Measurements from ENCODE around the gene AGBL4.

The AGBL4 gene

DNA sequence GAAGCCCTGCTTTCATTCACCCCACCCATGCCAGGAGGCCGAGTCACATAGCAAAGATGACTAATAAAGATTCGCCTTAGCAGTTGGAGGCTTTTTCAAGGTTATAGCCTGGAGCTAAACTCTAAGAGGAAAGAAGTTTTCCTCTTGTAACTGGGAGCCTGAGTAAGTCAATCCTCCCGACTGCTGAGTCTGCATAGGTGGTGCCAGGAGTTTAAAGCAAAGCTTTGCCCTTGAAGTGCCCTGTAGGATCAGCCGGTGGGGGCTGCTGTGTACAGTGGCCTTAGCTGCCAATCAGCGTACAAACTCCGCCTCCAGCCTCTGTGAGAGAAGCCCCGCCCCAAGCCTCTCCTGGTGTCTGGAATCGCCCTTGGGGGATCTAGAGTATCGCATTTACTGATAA is 1404.2 kb downstream of the AGBL4 start:
- in situ Hi-C loops (cut with MboI; ENCODE audit: low sequenced_read_pairs): no loop called here

DNA sequence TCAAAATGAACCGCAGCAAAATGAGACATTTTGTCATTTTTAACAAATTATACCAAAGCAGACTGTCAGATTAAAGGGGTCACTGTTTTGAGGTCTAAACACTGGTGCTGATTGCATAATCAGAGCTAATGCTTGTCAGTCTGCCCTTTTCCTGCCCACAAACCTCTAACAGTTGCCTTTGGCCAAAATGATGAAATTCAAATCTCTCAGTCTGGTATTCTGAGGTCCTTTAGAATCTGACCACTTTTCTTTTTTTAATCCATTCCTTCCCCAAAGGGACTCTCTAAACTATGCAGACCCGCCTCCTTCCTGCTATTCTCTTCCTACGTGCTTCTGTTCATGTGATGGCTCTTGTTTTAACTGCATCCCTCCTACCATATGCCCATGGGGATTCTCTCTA is 1406.5 kb downstream of the AGBL4 start:
- in situ Hi-C loops (cut with MboI; ENCODE audit: low sequenced_read_pairs): no loop called here

DNA sequence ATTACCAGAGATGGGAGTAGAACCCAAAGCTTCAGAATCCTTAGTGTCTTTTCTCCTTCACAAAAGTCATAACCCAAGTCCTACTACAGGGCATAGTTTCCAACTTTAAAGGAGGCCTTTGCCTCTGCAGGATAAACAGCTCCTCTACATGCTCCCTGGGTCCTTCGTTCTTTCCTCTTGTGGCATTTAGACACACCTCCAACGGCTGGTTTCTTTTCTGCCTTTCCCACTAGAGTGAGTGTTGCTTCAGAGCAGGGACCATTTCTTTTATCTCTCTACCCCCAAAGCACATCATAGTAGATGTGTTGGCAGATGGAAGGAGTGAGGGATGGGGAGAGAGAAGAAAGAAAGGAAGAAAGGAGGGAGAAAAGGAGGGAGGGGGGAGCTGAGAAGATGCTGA is 1407.0 kb downstream of the AGBL4 start:
- in situ Hi-C loops (cut with MboI; ENCODE audit: low sequenced_read_pairs): no loop called here

DNA sequence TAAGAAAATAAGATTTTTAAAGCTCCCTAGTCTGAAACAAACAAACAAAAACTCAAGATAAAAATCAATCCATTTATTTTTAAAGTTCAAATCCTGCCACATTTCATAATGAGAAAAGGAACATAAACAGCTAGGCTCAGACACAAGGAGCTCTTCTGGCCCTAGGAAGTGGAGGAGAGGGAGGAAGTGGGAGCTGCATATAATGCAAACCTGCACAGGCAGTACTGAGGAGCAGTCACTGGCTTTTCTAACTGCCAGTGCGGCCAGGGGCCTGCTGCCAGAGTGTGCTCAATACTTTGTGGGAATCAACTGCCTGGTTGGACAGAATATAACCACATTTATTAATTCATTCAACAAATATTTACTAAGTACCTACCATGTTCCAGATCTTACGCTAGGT is 1411.9 kb downstream of the AGBL4 start:
- in situ Hi-C loops (cut with MboI; ENCODE audit: low sequenced_read_pairs): no loop called here

DNA sequence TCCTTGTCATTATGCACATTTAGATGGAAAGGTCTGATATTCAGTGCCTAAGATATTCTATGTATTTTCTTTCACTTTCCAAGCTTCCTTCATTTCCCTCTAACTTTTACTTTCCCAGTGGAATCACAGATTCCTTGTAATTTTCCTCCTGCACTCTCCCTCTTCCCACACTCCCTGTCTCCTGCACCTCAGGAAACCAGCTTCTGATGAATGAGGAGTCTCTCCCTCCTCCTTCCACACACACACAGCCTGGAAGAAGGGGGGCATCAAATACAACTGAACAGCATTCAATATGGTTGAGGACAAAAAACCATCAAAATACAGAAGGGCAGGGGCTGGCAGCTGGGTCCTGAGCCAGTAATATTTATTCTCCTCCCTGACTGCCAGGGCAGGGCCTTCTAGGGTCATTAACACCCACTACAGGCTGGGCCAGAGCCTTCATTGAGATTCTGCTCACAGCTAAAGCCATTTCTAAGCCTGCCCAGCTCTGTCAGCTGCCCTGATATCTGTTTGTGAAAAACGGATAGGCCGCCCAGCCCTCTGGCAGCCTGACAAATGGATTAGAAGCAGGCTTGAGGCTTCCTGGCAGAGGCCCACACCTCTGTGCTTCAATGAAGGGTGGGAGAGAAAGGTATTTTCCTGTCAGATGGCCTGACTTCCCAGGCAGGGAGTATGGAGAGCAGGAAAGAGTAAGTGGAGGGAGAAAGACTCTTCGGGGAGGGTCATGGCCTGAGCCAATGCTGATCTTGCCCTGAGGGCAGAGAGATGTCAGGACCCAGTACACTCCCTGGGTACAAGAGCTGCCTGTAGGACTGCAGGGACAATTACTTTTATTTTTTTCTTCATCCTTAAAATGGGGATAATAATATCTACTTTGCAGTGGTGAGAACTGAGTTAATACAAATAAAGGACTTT is 1412.9 kb downstream of the AGBL4 start:
- in situ Hi-C loops (cut with MboI; ENCODE audit: low sequenced_read_pairs): no loop called here

DNA sequence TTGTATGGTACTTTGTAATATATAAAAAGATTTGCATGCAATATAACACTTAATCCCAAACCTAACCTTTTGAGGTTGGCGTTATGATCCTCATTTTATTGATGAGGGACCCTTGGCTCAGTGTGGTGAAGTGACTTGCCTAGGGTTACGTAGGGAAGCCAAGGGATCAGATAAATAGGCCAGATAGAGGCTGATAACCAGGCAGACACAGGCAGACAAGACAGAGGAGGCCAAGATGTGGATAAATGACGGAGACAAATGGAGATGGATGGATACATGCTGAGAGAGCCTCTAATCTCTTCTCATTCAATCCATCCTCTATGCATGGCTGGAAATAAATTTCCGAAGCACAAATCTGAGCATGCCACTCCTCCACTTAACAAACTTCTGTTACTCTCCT is 1414.9 kb downstream of the AGBL4 start:
- in situ Hi-C loops (cut with MboI; ENCODE audit: low sequenced_read_pairs): no loop called here

DNA sequence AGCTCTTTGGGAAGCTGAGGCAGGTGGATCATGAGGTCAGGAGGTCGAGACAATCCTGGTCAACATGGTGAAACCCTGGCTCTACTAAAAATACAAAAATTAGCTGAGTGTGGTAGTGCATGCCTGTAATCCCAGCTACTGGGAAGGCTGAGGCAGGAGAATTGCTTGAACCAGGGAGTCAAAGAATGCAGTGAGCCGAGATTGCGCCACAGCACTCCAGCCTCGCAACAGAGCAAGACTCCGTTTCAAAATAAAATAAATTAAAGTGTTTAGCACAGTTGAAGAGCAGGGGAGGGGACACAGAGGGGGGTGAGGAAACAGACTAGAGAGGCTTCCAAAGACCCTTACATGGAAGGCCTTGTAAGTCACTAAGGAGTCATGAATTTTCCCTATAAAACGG is 1420.5 kb downstream of the AGBL4 start:
- in situ Hi-C loops (cut with MboI; ENCODE audit: low sequenced_read_pairs): no loop called here

DNA sequence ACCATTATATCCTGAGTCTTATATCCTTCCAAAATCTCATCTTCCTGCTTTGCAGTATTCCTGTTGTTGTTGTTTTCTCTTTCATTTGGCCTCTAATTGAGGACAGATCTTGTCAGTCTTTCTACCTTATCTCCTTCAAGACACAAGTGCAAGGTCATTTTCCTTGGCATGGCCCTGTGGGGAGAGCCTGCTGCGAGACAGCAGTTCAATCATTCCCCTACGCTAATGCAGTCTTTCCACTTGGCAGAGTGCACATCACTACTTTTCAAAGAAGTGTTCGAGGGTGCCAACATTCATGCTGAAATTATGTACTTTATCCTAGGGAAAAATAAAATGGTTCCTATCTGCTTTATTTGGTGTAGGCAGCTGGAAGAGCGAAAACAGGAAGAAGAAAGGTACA is 1421.4 kb downstream of the AGBL4 start:
- in situ Hi-C loops (cut with MboI; ENCODE audit: low sequenced_read_pairs): no loop called here

DNA sequence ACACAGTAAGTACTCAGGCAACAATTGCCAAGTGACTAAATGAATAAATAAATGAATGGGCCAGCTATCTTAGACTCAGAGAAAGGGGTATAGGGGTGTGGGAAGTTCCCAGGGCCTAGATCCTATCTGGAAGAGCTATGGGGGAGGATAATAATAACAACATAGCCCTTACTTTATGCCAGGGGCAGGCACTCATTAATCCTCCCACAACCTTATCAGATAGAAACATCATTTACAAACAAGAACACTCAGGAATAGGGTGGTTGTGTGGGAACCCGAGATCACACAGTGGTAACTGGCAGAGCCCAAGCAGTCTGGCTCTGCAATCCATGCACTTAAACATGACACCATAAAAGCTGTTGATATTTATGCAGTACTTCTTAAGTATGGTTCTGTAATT is 1423.6 kb downstream of the AGBL4 start:
- in situ Hi-C loops (cut with MboI; ENCODE audit: low sequenced_read_pairs): no loop called here

DNA sequence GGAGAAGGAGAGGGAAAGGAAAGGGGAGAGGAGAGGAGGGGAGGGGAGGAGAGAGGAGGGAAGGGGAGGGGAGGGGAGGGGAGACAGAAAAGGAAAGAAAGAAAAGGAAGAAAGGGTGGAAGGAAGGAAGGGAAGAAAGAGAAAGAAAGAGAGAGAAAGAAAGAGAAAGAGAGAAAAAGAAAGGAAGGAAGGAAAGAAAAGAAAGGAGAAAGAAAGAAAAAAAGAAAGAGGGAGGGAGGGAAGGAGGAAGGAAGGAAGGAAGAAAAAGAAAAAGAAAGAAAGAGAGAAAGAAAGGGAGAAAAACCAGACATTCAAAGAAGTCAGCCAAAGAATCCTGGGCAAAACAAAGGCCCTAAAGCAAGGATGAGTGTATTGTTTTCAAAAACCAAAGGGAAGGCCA is 1426.1 kb downstream of the AGBL4 start:
- in situ Hi-C loops (cut with MboI; ENCODE audit: low sequenced_read_pairs): no loop called here

DNA sequence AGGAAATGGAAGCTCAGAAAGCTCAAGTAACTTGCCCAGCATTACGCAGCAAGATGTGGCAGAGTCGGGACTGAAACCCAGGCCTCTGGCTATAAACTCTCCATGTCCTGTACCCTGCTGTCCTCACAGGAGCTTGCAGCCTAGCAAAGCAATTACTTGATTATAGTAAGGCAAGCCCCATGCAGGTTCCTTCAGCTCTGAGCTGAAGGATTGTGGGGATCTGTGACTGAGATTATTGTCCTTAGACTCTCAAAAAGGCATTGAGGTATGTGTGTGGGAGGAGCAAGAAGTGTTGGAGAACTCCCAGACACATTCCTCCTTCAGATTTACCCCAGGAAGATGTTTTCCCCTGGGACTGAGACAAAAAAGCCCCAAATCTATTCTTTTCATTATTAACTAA is 1427.7 kb downstream of the AGBL4 start:
- in situ Hi-C loops (cut with MboI; ENCODE audit: low sequenced_read_pairs): no loop called here

DNA sequence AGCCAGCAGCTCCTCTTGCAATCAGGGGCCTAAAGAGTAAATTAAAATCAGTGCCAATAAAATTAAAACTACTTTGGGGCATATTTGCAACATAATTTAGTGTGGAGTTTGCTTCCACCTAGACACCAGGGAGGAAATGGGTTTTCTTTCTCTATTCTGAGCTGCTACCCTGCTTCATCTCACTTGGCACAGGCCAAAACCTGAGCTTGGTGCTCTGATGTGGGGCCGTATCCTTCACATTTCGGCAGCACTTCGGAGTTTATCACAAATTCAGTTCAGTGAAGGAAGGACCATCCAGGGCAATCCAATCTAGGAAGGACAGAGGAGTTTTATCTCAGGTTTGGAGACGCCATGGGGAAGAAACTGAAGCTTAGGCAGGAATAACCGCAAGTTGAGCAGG is 1428.1 kb downstream of the AGBL4 start:
- in situ Hi-C loops (cut with MboI; ENCODE audit: low sequenced_read_pairs): no loop called here

DNA sequence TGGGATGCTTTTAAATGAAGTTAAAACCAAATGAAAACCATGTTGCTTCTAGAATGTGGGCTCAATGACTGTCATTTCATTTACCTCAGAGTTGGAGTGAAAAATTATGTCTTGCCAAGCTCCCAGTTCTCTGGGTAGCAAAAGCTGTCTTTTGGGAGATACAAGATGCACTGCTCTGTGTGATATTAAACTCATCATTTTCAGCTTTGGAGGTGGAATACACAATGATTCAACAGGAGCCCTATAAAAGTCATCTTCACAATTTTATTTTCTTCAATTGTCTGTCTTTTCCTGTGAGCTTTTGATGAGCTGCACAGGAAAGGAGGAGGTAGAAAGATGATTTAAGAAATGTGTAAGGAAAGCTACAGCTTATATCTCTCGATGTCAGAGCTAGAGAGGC is 1431.4 kb downstream of the AGBL4 start:
- in situ Hi-C loops (cut with MboI; ENCODE audit: low sequenced_read_pairs): no loop called here

DNA sequence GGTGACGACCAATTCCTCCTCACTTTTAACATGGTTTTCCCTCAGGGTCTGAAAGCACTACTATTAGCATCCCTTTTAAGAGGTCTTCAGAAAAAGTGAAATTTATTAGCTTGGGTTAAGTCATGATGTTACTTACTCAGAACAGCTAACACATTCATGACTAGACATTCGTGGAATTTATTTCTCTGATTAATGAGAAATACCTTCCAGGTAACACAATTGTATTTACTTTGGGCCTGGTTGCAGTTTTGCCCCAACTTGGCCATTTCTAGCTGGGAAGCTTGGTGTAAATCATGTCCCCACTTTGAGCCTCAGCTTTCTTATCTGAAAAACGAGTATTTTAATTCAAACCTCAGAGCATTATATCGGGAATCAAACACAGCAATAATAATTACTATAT is 1432.6 kb downstream of the AGBL4 start:
- in situ Hi-C loops (cut with MboI; ENCODE audit: low sequenced_read_pairs): no loop called here

DNA sequence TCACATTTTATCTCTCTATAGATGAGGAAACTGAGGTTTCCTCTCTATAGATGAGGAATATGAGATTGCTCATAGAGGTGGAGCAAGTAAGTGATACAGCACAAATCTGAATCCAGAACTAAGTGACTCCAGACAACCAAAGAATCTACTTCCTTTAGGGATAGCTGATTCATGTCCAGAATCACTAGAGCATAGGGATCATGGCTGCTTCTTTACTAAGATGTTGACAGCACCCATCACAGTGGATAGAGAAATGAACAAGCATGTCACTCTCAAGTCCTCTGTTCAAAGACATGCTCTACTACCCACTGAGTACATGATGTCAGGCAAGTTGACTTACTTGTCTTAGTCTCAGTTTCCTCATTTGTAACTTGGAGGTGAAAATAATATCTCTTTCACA is 1435.7 kb downstream of the AGBL4 start:
- in situ Hi-C loops (cut with MboI; ENCODE audit: low sequenced_read_pairs): no loop called here

DNA sequence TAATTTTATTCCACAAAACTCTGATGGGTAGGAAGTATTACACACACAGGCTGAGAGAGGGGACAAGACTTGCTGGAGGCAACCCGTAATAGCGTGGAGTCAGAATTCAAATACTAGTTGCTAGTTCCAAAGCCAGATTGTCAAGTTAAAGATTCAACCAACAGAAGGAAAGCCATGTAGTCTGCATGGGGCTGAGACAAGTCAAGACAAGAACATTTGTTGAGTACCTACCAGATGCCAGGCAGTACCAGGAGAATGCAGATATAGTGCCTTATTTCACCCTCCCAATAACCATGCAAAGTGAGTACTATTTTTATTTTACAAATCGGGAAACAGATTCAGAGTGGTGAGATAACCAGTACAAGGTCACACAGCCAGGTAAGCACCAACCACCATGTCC is 1441.3 kb downstream of the AGBL4 start:
- in situ Hi-C loops (cut with MboI; ENCODE audit: low sequenced_read_pairs): no loop called here

DNA sequence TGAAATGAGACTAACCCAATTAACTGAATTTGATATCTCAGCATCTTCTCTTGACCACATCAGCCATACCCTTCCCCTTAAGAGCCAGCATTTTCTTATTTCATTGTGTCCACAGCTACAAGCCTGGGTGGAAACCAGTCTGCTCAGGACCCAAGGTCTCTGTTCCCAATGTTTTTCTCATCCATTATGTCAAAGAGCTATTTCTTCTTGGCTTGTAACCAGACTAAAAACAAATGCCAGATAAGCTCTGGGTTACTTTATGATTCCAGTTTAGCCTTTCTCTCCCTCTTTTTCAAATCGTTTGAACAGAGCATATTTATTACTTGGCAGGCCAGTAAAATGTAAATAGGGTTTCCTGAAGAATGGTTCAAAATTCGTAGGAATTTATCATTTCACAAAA is 1442.5 kb downstream of the AGBL4 start:
- in situ Hi-C loops (cut with MboI; ENCODE audit: low sequenced_read_pairs): no loop called here

DNA sequence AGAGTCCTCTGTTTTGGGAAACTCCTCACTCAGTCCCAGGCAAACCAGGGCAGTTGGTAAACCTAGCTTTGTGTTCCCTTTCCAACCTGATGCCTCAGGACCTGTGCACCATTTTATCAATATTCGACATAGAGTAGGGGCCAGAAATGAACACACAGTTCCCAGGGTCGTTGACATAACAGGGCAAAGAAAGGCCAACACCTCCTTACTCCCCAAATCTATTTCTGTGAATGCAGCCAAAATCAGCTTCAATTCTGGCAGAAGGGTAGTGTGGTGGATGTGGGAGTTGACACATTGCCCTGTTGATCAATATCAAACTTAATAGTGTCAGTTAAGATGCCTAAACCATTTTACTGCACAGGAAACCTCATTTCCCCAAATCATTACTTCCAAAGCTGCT is 1447.2 kb downstream of the AGBL4 start:
- in situ Hi-C loops (cut with MboI; ENCODE audit: low sequenced_read_pairs): no loop called here

DNA sequence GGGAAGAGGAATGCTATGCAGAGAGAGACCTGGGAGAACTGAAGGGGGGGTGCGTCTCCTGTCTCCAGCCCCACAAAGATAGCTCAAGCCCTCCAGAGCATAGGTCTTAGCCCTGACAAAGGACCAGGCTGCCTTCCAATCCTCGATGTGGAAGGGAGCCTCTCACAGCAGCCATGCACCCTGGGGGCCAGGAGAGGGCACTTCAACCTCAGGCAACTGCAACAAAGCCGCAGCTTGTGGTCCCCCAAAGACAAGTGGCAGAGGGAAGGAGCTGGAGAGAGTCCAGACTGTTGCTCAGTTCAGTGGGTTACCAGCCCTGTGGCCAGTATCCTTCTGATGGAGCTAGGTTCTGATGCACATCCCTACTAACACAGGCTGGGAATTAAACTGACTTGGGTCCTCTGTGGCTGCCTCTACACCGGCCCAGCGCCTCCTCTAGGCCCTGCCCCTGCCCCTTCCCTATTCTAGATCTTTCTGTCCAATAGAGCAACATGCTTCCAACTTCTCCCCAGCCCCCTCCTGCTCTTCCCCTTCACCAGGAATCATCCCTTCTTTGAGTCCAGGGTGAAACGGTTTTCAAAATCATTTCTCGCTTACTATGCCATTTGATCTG is 1451.0 kb downstream of the AGBL4 start:
- in situ Hi-C loops (cut with MboI; ENCODE audit: low sequenced_read_pairs): no loop called here

DNA sequence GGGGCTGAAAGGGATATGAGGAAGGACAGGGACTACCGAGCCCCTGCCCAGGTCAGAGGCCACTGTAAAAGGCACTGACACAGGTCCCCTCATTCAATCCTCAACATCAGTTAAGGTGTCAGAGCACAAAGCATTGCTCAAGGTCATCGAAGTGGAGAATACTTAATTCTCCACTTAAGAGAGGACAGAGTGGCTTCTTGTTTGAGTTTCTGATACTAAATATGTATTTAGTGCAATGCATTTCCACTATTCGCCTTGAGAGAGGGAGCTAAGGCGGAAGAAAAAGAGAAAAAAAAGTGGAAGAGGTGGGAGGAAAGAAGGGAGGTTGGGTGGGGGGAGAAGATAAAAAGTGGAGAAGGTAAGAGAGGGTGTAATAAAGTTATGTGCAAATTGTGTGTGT is 1451.6 kb downstream of the AGBL4 start:
- in situ Hi-C loops (cut with MboI; ENCODE audit: low sequenced_read_pairs): no loop called here

DNA sequence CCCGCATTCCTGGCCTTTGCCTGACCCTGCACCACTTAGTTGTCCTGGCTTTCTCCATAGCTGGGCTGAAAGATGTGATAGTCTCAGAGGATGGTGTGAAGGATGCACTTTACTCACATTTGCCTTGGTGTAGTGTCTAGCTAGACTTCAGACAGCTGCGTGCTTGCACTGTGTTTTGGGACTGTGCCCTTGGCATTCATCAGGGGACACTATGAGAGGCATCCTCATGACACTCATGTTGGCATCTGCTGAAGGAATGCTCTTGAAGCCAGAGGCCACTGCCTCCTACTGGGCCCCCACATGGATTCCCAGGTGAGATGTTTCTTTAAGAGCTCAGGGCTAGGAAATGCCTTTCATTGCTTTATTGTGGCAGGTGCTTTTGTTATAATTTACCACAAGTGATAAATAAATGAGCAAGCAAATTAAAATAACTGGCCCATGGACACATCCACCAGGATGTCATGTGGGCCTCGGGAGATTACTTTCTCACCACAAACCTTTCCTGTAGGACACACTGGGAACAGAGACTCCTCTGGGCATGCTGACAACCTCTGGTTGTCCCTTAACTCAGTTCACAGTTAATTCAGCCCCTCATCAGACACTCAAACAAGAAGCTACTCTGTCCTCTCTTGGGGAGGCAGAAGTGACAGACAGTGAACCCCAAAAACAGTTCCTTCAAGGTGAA is 1452.3 kb downstream of the AGBL4 start:
- in situ Hi-C loops (cut with MboI; ENCODE audit: low sequenced_read_pairs): no loop called here

DNA sequence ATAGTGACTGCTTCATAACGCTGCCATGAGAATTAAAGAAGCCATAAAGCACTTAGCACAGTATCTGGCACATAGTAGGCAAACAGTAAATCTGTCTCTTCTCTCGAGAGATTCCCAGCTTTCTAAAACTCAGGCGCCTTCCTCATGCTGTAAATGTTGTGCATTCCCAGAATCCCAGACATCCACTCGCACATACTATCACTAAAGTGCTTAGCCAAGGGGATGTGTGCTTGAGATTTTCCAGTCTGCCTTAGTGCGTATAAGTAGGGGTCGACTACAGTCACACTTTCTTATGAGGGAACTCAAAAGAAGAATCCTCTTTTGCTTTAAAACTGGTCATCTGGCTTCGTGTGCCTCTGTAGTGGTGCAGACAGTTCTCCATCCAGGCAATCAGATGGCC is 1453.2 kb downstream of the AGBL4 start:
- in situ Hi-C loops (cut with MboI; ENCODE audit: low sequenced_read_pairs): no loop called here
